ENCODE measurements around the gene NFIA.

DNA sequence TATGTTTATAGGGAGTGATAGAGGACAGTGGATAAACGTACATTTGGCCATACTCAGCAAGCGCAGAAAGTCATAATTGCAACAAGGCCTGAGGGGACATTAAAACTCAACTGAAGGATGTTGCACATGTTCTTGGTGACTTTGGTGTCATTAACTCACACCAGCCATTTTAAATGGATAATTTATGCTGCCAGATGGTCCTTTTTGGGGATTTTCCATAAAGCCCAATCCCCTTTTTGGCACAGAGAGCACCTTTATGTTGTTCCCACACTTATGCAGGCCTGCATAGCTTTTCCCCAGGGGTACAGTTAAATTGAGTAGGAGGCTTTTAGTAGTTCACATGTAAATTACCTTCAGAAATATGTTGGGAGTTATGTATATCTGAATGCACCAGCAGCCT lies 279.6 kb downstream of the NFIA start:
- TF ChIP-seq EZH2 (IDR thresholded peaks at IDR 0.05; ENCODE audit: low read length), result no peak
- TF ChIP-seq, protein P1, sequence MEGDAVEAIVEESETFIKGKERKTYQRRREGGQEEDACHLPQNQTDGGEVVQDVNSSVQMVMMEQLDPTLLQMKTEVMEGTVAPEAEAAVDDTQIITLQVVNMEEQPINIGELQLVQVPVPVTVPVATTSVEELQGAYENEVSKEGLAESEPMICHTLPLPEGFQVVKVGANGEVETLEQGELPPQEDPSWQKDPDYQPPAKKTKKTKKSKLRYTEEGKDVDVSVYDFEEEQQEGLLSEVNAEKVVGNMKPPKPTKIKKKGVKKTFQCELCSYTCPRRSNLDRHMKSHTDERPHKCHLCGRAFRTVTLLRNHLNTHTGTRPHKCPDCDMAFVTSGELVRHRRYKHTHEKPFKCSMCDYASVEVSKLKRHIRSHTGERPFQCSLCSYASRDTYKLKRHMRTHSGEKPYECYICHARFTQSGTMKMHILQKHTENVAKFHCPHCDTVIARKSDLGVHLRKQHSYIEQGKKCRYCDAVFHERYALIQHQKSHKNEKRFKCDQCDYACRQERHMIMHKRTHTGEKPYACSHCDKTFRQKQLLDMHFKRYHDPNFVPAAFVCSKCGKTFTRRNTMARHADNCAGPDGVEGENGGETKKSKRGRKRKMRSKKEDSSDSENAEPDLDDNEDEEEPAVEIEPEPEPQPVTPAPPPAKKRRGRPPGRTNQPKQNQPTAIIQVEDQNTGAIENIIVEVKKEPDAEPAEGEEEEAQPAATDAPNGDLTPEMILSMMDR (optimal IDR thresholded peaks at IDR 0.05 in 1 of 3, IDR thresholded peaks at IDR 0.05 in 1 of 3, conservative IDR thresholded peaks at IDR 0.05 in 1 of 3; ENCODE audit: extremely low read depth in 1 of 3, insufficient read depth in 2 of 3, low read length in 3 of 3), result no peak
